GM19438 (cell line): ENCODE results near the gene VPS26B.
A peak's percentile ranks its signal among the peaks of the same experiment; 100 is the strongest.
"Not testable (repeated sequence)": the region's sequence is repeated elsewhere in the genome, so short reads cannot be mapped to it uniquely, and the experiment has no call there.

Source experiments
- ATAC-seq: cut with Tn5 transposase; IDR thresholded peaks from one replicate; pipeline ENCODE4 v1.9.1; 2021; ENCODE audit warnings: low read depth; ENCODE audit not compliant: unreplicated experiment

VPS26B gene

DNA sequence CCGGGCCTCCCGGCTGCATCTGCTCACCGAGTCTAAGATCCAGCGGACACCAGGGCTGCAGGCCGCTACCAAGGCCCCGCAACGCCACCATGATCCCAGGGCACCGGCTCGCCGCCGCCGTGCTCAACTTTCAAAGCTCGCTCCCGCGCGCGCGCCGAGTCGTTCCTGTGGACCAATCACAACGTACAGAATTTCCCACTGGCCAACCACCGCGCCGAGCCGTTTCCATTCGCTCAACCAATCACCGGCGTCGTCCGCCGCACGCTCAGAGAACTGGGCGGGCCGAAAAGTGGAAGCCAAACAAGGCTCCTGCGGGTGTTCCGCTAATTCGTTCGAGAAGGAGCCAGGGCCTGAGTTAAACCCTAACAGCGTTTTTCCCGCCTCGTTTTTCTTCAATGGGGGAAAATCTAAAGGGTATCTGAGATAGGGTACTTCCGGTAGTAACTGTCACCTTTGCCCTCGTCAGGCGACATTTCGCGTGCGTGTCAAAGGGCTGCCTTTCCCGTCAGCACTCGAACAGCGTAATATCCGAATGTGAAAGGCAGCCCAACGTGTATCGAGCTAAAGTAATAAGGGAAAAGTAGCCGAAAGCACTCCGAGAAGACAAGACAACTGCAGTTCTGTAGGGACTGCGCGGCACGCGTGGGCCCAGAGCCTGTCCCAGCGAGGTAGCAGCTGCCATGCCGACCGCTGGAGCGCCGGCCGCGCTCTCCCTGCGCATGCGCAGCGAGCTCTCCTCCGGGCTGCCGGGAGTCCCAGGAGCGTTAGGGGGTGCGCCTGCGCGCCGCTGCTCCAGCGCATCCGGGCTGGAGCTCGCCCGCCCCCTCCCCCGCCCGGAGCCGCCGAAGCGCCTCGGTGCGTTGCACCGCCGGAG is at the start of gene VPS26B, which contains the start of gene NCAPD3:
TSS of gene VPS26B (plus strand) at position 836 of the 874 bp plus-strand sequence. CDS start 452 bp downstream, outside the sequence.
TSS of gene NCAPD3 (minus strand) at position 132 of the 874 bp plus-strand sequence. CDS start at position 91, 41 bp downstream.
- ATAC-seq = peak; percentile 78

DNA sequence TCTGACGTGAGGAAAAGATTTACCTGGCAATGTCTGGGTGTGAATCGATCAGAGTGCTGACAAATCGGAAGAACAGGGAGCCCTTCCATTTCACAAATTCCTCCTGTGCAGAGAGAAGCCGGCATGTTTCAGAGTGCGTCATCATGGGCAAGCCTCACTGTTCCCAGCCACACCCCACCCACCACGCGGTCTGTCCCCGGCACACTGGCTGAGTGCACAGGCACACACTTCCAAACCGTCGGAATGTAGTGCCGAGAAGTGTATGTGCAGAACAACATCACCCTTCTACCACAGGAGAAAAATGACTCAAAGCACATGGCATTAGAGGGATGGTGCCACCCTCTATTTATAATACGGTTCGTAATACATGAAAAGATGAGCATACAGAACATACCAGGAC is 48.2 kb upstream of the VPS26B start:
- ATAC-seq = no peak

DNA sequence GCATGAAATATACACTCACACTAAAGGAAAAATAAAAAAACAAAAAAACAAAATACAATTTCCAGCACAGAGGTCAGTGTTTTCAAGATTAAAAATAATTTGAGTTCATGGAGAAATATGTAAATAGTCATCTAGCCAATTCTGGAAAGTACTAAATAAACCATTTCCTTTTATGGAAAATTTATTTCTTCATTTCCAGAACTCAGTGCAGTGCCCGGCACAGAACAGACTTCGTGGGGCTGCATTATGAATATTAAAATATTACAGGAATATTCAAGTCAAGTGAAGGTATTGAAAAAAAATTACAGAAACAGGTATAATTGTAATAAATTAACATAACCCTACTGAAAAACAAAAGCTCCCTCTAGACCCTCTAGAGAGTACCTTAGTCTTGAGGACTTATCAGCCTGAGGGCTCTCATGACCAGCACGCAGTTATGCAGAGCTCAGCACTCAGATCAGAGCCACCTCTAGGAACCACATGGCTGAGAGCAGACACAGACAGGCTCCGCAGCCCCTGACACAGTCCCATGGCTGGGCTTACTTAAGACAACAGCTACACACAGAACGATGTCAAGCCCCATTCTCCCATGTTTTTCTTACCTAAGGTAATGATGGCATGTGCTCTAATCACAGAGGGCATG is 46.3 kb upstream of the VPS26B start:
- no peak for ATAC-seq

DNA sequence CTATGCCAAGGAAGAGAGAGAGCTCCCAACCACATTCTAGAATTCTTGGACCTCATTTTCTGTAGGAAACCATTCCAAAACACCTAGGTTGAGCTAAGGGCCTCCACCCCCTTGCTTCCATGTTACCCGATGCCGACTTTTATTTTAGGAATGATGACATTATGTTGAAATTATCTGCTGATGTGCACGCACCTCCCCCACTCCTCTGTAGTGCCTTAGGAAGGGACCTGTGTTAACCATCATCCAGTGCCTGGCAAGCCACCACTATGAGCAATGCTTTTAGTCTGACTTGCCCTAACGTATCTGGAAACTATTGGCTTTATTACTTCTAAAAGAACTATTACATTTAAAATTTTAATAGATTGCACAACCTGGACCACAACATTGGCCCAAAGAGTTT is 42.8 kb upstream of the VPS26B start:
- ATAC-seq = no peak

DNA sequence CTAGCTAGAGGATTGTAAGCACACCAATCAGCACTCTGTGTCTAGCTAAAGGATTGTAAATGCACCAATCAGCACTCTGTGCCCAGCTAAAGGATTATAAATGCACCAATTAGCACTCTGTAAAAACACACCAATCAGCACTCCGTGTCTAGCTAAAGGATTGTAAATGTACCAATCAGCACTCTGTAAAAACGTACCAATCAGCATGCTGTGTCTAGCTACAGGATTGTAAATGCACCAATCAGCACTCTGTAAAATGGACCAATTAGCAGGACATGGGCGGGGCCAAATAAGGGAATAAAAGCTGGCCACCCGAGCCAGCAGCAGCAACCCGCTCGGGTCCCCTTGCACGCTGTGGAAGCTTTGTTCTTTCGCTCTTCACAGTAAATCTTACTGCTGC is 36.4 kb upstream of the VPS26B start:
- not testable (repeated sequence) for ATAC-seq

DNA sequence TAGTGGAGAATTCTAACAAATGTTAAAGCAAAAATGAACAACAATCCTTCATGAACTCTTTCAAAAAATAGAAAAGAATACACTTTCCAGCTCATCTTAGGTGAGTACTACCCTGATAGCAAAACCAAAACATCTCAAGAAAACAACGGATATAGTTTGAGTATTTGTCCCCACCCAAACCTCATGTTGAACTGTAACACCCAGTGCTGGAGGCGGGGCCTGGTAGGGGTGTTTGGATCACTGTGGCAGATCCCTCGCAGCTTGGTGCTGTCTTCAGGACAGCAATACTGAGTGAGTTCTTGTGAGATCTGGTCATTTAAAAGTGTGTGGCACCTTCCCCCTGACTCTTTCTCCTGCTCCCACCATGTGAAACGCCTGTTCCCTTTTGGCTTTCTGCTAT is 27.7 kb upstream of the VPS26B start:
- no peak for ATAC-seq

DNA sequence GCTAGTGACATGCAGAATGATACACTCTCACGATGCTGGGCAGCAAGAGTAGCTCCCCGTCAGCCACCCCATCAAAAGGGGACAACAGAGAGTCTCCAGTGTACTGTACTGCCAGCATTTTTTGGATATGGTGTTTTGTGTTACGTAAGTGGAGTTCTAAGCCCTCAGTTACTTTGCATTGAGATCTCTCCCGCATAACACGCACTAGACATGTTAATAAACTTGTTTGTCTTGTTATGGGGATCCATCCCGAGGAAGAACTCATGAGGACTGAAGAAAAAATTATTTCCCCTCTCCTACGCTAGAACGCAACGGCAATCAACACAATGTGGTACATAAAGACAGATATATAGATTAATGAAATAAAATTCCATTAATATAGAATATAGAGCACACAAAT is 24.9 kb upstream of the VPS26B start:
- no peak for ATAC-seq

DNA sequence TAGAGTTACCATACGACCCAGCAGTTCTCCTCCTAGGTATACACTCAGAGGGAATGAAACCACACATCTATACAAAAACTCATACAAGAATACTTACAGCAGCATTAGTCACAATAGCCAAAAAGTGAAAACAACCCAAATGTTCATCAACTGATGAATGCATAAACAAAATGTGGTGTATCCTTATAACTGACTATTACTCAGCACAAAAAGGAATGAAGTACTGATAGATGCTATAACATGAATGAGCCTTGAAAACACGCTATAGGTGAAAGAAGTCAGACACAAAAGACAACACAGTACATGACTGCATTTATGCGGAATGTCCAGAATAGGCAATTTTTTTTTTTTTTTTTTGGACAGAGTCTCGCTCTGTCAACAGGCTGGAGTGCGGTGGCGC is 23.8 kb upstream of the VPS26B start:
- no peak for ATAC-seq

DNA sequence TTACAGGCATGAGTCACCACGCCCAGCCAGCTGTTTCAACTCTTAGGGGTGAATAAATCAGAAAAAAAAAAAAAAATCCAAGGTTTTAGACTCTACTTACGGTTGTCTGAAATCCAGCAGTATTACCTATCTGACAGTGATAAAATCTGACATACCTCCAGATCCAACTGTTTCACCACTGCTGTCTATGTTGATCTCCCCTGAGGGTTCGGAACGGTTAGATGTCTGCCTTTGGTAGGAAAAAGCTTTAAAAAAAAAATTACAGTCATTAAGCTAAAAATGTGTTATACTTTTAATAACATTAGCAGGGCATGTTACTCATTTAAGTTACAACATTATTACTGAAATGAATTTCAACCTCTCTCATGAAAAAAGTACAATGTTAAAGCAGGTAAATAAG is 21.8 kb upstream of the VPS26B start:
- no peak for ATAC-seq

DNA sequence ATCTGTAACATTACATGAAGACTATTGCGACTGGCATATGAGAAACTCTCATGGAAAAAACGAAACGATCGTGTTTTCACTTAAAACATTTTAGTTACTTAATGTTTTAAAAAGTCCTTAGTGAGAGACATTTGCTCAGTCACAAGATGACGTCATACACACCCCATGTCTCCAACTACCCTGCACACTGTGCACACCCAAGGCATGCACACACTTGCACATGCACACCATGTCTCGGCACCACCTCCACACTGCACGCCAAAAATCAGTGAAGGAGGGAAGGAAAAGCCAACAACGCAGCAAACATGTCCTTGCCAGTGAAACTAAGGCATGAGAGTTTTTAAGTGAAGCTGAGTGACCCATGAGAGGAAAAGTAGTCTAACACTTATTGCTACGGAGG is 18.7 kb upstream of the VPS26B start:
- no peak for ATAC-seq

DNA sequence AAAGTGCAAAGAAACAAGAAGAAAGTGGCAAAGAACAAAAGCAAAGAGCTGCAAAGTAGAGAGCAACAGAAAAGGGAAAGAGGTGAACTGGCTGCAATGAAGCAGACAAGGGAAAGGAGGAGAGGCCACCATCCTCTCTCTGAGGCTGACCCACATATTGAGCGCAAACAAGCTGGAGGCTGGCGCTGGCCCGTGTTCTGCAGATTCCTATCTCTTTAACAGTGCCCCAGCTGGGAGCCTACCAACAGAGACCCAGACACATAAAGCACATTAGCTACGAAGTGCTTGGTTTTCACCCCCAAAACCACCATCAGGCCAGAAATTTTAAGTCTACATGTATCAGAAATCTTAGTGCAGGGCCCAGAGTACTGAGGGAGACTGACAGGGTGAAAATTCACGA is 18.3 kb upstream of the VPS26B start:
- ATAC-seq = no peak

DNA sequence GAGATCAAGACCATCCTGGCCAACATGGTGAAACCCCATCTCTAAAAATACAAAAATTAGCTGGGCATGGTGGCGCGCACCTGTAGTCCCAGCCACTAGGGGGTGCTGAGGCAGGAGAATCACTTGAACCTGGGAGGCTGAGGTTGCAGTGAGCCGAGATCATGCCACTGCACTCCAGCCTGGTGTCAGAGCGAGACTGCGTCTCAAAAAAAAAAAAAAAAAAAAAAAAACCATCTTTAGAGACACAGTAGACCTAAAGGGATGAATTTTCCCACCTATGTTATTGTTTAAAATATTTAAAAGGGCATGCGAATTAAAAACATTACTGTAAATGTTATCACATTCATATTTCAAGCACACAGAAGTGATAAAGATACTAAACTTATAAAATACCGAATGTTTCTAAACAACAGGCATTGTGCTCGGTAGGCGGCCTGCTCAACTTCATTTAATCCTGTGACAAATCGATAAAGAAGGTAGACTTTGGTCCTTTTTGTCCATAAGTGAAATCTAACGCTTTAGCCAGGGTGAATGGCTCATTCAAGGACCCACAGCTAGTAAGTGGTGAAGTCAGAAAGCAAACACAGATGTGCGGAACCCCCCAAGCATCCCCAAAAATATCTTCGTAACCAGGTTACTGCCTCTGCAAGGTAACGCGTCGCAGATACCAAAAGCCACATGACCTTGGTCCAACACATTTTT is 16.8 kb upstream of the VPS26B start:
- no peak for ATAC-seq

DNA sequence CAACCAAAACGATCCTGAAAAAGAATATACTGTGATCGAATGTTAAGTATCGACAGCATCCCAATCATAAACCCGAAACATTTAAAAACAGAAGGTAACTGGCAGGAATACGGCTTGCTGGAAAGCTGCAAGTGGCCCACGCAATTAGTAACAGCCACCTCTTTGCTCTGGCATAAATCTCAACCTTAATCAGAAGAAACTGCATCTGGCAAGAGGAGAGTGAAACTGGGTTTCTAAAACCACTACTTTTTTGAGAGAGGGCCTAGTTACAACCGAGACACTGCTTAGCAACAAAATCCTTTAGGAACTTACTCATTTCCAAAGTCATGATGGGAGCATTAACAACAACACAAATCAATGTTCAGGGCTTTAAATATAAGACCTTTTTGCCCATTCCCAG is 8.6 kb upstream of the VPS26B start:
- ATAC-seq = no peak

DNA sequence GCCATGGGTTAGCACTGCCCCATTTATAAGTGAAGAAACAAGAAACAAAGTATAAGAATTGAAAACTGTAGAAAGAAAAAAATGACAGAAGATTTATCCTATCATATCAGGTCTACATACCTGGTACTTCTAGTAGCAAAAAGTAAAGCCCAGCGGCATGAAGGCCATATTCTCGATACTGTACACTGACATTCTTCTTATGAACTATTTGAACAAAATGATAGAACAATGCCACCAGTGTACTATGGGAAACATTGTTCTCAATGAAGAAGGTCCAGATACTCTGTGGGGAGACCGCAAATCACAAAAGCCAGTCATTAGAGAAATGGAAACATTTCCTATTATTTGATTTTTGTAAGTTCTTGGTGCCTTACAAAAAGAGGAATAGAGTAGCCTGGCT is 7.7 kb upstream of the VPS26B start:
- ATAC-seq = no peak

DNA sequence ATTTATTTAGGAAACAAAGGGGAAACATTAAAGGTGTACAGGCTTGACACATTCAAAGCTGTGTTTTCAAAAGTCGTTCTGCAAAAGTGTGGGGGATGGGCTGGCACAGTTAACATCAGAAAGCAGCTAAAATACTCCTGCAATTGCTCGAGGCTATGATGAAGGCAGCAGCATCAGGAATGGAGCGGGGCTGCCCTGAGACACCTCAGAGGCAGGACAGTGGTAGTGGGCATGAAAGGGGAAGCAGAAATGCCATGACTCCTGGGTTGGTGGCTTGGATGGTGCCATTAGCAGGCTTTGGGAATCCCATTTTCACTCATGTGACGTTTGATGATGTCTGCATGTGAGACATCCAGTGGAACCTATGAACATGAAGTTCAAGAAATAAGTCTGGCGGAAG is 1.4 kb upstream of the VPS26B start:
- no peak for ATAC-seq

DNA sequence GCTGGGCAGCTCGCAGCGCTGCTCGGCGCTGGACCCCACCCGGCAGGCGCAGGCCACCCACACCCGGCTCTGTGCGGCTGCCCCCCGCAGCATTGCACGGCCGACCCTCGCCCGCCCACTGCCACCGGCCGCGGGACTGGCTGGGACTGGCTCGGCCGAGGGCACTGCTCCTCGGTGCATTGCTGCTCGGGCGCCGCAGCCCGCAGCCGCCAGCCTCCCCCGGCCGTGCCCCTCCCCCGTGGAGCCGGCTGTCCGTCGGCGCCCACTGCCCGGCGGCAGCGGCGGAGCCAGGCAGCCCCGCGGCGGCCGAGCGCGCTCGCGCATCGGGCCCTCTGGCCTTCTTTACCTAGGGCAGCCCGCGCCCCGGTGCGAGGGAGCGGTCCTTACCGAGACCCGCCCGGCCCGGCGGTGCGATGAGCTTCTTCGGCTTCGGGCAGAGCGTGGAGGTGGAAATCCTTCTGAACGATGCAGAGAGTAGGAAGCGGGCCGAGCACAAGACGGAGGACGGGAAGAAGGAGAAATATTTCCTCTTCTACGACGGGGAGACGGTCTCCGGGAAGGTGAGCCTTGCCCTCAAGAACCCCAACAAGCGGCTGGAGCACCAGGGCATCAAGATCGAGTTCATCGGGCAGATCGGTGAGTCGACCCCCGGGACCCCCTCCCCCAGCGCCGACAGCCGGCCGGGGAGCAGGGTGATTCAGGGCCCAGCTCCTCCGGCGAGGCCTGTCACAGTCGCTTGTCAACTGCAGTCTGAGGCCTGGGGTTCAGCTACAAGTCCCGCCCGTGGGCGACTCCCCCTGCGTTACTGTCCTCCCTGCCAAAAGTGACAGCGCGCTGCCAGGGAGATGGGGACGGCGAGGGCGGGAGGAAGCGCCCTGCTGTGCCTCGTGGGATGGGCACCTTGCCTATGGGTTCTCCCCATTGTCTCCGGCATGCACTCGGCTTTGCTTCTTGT is 516 bp downstream of the VPS26B start:
- peak; percentile 14 for ATAC-seq

DNA sequence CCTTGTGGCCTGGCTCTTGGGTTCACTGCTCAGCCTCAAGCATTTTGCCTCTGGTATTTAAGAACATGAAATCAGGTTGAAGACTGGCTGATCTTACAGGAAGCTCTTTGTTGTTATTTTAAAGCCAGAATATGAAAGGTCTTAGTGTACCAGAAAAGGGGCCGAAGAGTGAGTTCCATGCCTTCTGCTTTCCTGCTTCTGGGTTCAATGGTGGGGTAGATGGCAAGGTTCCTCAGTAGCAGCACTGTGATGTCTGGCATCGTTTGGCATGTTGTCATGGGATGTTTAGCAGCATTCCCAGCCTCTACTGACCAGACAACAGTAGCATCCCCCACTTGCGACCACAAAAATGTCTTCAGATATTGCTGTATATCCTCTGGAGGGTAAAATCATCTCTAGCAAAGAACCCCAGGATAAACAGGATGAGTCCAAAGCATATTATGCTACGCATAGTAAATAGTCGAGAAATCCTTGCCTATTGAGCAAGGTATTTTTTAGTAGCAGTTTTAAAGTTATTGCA is 2.4 kb downstream of the VPS26B start:
- no peak for ATAC-seq

DNA sequence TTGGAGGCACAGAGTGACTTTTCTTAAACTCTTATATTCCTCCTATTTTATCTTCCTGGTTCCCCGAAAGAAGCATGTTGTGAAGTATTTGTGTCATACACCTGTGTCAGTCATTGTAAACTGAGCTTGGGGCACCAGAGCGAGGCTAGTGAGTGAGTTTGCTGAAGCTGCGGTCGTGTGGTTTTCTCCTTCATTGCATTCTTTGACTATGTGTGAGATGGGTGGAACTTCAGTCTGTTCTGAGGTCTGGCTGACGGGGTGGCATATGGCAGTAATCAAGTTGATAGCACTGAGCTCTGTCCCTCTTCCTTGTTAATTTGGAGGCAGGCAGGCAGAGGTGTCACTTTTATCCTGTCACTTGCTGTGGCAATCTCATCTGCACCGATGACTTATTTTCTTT is 4.2 kb downstream of the VPS26B start:
- peak; percentile 41 for ATAC-seq

DNA sequence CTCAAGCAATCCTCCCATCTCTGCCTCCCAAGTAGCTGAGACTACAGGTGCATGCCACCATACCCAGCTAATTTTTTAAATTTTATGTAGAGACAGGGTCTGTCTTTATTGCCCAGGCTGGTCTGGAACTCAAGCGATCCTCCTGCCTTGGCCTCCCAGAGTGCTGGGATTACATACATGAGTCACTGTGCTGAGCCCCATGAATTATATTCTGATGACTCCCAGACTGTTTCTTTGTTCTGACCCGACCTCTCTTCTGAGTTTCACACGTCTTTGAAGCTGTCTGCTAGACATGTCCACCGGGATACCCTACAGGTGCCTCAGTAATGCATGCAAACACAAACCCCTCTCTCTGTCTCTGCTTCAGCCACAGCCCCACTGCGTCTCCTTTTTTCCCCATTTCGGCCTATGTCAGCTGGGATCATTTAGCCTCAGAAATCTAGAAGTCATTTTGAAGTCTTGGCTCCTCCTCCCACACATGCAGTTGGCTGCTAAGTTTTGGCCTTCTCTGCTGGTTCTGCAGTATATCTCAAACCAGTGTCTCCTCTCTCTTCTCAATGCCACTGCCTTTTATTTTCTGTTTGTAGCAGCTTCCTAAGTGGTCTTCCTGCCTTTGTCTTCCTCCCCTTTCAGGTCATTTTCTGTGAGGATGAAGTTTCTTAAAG is 4.8 kb downstream of the VPS26B start:
- ATAC-seq = no peak
